GM12891 (cell line): ENCODE data around the gene MDC1.

Experiments
- DNase-seq: peaks from one replicate; pipeline ENCODE4 v3.0.0; 2011; ENCODE audit warnings: low spot score; ENCODE audit not compliant: insufficient read length
- FAIRE-seq: peaks from 2 replicates; lab custom pipeline; 2011; peaks lifted over from hg19 to GRCh38; lab: Jason Lieb, UNC
- PAX5 ChIP-seq: IDR thresholded peaks from 2 replicates; pipeline ENCODE4 v1.6.1; 2011; ENCODE audit warnings: low read length, moderate library complexity, mild to moderate bottlenecking; ENCODE audit not compliant: insufficient read depth, severe bottlenecking
- POLR2A ChIP-seq: IDR thresholded peaks from 2 replicates; pipeline ENCODE4 v1.6.1; 2011; ENCODE audit warnings: low read depth, low read length, control low read depth
- POLR2AphosphoS5 ChIP-seq: IDR thresholded peaks from 2 replicates; pipeline ENCODE4 v1.6.1; 2011; ENCODE audit warnings: low read depth, low read length, control low read depth
- POU2F2 ChIP-seq: IDR thresholded peaks from 2 replicates; pipeline ENCODE4 v1.6.1; 2011; ENCODE audit warnings: low read depth, mild to moderate bottlenecking, control low read depth, low read length, moderate library complexity
- SPI1 ChIP-seq: IDR thresholded peaks from 2 replicates; pipeline ENCODE4 v1.6.1; 2011; ENCODE audit warnings: low read depth, low read length, control low read depth
- TAF1 ChIP-seq: IDR thresholded peaks from 2 replicates; pipeline ENCODE4 v1.6.1; 2011; ENCODE audit warnings: low read depth, low read length, control low read depth

The MDC1 gene

GRCh38 chr6:30656513-30656912 lies 60.6 kb downstream of the MDC1 start:
- DNase-seq (no peak), FAIRE-seq (no peak)
- no peak for TF ChIP-seq POLR2AphosphoS5
- TF ChIP-seq POLR2A: no peak
- no peak for TF ChIP-seq PAX5
- no peak for TF ChIP-seq TAF1

- no peak for DNase-seq
- TF ChIP-seq SPI1: no peak
- TF ChIP-seq POLR2AphosphoS5: no peak
- TF ChIP-seq POLR2A: no peak
- no peak for TF ChIP-seq TAF1
- no peak for TF ChIP-seq POU2F2
- TF ChIP-seq PAX5: no peak
- no peak for FAIRE-seq
Observed at GRCh38 chr6:30655743-30656094, 61.4 kb downstream of the MDC1 start.

- TF ChIP-seq SPI1 (no peak), POLR2AphosphoS5 (no peak), PAX5 (no peak), POLR2A (no peak), POU2F2 (no peak), TAF1 (no peak)
- DNase-seq (no peak), FAIRE-seq (no peak)
Observed at GRCh38 chr6:30654798-30655742, 62.0 kb downstream of the MDC1 start.

- FAIRE-seq: no peak
- DNase-seq: no peak
- TF ChIP-seq POLR2A (0 out of 2 replicates have a peak, but pooled peaks have one; percentile 11), SPI1 (peak; percentile 61), TAF1 (no peak), POU2F2 (no peak), POLR2AphosphoS5 (no peak)
Observed at GRCh38 chr6:30651143-30651542, 65.9 kb downstream of the MDC1 start.
